Neural crest cell (in vitro differentiated cells): ENCODE data around the gene NRIP1. TPM values are rescaled to one million over a fixed set of nuclear protein-coding genes. Genes with fewer than 3 reads are reported as not detected.

Source experiments
- DNase-seq: peaks from one replicate; pipeline ENCODE4 v3.0.0; 2021; ENCODE audit warnings: low read depth, mixed read lengths, low spot score
- H3K27ac Mint-ChIP-seq: one replicate; pipeline ENCODE4 v1.8.0; 2021; ENCODE audit warnings: mild to moderate bottlenecking, mixed read lengths; ENCODE audit not compliant: unreplicated experiment
- H3K27me3 Mint-ChIP-seq: 2 replicates; pipeline ENCODE4 v1.8.0; 2021; ENCODE audit warnings: low read depth, mild to moderate bottlenecking, mixed read lengths
- H3K36me3 Mint-ChIP-seq: 2 replicates; pipeline ENCODE4 v1.8.0; 2021; ENCODE audit warnings: low read depth, mild to moderate bottlenecking, mixed read lengths
- H3K4me1 Mint-ChIP-seq: 2 replicates; pipeline ENCODE4 v1.8.0; 2021; ENCODE audit warnings: mixed read lengths
- H3K4me3 Mint-ChIP-seq: one replicate; pipeline ENCODE4 v1.8.0; 2021; ENCODE audit warnings: mild to moderate bottlenecking, mixed read lengths
- H3K9me3 Mint-ChIP-seq: 2 replicates; pipeline ENCODE4 v1.8.0; 2021; ENCODE audit warnings: mixed read lengths
- total RNA-seq: library from RNA; stranded (reverse); gene quantifications from 2 replicates; pipeline ENCODE4 v1.2.1, GENCODE V29; 2021
- TF ChIP-seq, protein P1 (sequence below): fragments of 200-600 bp; sonication (generic); conservative IDR thresholded peaks from 2 replicates; pipeline ENCODE4 v1.5.0; 2021; ENCODE audit warnings: antibody characterized with exemption, mild to moderate bottlenecking

The NRIP1 gene
- total RNA-seq, 1 donor from 2014 or later, result 73.8 TPM

GRCh38 chr21:14985306-14985705, 79.5 kb downstream of the NRIP1 start:
- Mint-ChIP-seq H3K4me3 (no peak overlapping the region), H3K27ac (no peak overlapping the region), H3K27me3 (no peaks in the 10 kb centered on the region), H3K36me3 (peaks cover 19% of the 10 kb centered on the region), H3K4me1 (peaks cover 38% of the 10 kb centered on the region), H3K9me3 (no peaks in the 10 kb centered on the region)
- TF ChIP-seq, protein P1, sequence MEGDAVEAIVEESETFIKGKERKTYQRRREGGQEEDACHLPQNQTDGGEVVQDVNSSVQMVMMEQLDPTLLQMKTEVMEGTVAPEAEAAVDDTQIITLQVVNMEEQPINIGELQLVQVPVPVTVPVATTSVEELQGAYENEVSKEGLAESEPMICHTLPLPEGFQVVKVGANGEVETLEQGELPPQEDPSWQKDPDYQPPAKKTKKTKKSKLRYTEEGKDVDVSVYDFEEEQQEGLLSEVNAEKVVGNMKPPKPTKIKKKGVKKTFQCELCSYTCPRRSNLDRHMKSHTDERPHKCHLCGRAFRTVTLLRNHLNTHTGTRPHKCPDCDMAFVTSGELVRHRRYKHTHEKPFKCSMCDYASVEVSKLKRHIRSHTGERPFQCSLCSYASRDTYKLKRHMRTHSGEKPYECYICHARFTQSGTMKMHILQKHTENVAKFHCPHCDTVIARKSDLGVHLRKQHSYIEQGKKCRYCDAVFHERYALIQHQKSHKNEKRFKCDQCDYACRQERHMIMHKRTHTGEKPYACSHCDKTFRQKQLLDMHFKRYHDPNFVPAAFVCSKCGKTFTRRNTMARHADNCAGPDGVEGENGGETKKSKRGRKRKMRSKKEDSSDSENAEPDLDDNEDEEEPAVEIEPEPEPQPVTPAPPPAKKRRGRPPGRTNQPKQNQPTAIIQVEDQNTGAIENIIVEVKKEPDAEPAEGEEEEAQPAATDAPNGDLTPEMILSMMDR, result no peak
- no peak for DNase-seq

- TF ChIP-seq, protein P1, result no peak
- Mint-ChIP-seq H3K27ac (peak overlapping the region; percentile 62), H3K36me3 (peaks cover 13% of the 10 kb centered on the region), H3K9me3 (no peaks in the 10 kb centered on the region), H3K4me1 (peaks cover 32% of the 10 kb centered on the region), H3K4me3 (no peak overlapping the region), H3K27me3 (no peaks in the 10 kb centered on the region)
- no peak for DNase-seq
Observed at GRCh38 chr21:14982336-14982735, 82.5 kb downstream of the NRIP1 start.

GRCh38 chr21:14981246-14981645, 83.6 kb downstream of the NRIP1 start:
- DNase-seq, result no peak
- peaks cover 13% of the 10 kb centered on the region for H3K36me3 Mint-ChIP-seq
- H3K9me3 Mint-ChIP-seq, result no peaks in the 10 kb centered on the region
- peaks cover 31% of the 10 kb centered on the region for H3K4me1 Mint-ChIP-seq
- H3K4me3 Mint-ChIP-seq, result no peak overlapping the region
- H3K27ac Mint-ChIP-seq, result no peak overlapping the region
- TF ChIP-seq, protein P1, result no peak
- no peaks in the 10 kb centered on the region for H3K27me3 Mint-ChIP-seq

GRCh38 chr21:14979264-14979663, 85.5 kb downstream of the NRIP1 start:
- Mint-ChIP-seq H3K27ac (no peak overlapping the region), H3K36me3 (peaks cover 14% of the 10 kb centered on the region), H3K27me3 (no peaks in the 10 kb centered on the region), H3K4me1 (peaks cover 31% of the 10 kb centered on the region), H3K9me3 (no peaks in the 10 kb centered on the region), H3K4me3 (no peak overlapping the region)
- TF ChIP-seq, protein P1, result no peak
- DNase-seq, result no peak

DNA sequence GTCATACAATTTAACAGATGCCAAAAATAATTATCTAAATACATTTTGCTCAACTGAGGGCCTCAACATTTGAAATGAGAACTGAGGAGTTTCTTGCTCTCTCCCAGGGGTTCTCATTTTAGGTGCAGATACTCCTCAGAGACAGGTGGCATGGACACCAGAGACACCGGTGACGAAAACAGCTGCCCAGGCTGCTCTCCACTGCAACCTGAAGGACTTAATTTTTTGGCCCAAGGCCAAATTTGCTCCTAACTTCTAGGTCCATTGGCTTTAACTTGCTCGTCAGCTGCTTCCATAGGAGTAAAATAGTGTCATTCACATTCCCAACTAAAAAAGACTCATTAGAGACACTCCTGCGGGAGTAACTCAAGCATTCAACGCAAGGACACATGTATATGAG, 87.0 kb downstream of the NRIP1 start:
- Mint-ChIP-seq H3K27me3 (no peaks in the 10 kb centered on the region), H3K27ac (no peak overlapping the region), H3K4me1 (peaks cover 25% of the 10 kb centered on the region), H3K9me3 (no peaks in the 10 kb centered on the region), H3K36me3 (peaks cover 11% of the 10 kb centered on the region), H3K4me3 (no peak overlapping the region)
- no peak for DNase-seq
- TF ChIP-seq, protein P1, result no peak
